Stimulated activated CD4-positive, alpha-beta T cell treated with anti-CD3 and anti-CD28 coated beads, Interleukin-4, amount 100 ng/mL, for 24 hours (primary cell): Measurements from ENCODE around the gene NLRP1.

Experiments
- DNase-seq: peaks from one replicate; pipeline ENCODE4 v3.0.0-alpha.2; 2020

The NLRP1 gene

GRCh38 chr17:5584383-5585286 is at the start of gene NLRP1:
Gene NLRP1 (minus strand): TSS chr17:5584509. CDS start chr17:5583957, 552 bp downstream.
- peak; percentile 94 for DNase-seq

- no peak for DNase-seq
Observed at GRCh38 chr17:5631958-5632590, 47.8 kb upstream of the NLRP1 start.

- no peak for DNase-seq
Observed at GRCh38 chr17:5630434-5630833, 46.1 kb upstream of the NLRP1 start.

GRCh38 chr17:5629128-5629527 is 44.8 kb upstream of the NLRP1 start:
- no peak for DNase-seq

- DNase-seq: no peak
Observed at GRCh38 chr17:5628262-5628661, 44.0 kb upstream of the NLRP1 start.

GRCh38 chr17:5624211-5624610 is 39.9 kb upstream of the NLRP1 start:
- no peak for DNase-seq

- DNase-seq: no peak
Observed at GRCh38 chr17:5621729-5622128, 37.4 kb upstream of the NLRP1 start.

- DNase-seq: no peak
Observed at GRCh38 chr17:5621026-5621425, 36.7 kb upstream of the NLRP1 start.

- peak; percentile 4 for DNase-seq
Observed at GRCh38 chr17:5619088-5619740, 34.9 kb upstream of the NLRP1 start.

GRCh38 chr17:5618476-5618875 is 34.2 kb upstream of the NLRP1 start:
- no peak for DNase-seq

GRCh38 chr17:5615476-5615875 is 31.2 kb upstream of the NLRP1 start:
- no peak for DNase-seq

GRCh38 chr17:5610956-5611355 is 26.6 kb upstream of the NLRP1 start:
- DNase-seq: no peak

- DNase-seq: no peak
Observed at GRCh38 chr17:5608399-5609112, 24.2 kb upstream of the NLRP1 start.

GRCh38 chr17:5607946-5608345 is 23.6 kb upstream of the NLRP1 start:
- no peak for DNase-seq

- DNase-seq: no peak
Observed at GRCh38 chr17:5605452-5605851, 21.1 kb upstream of the NLRP1 start.

GRCh38 chr17:5600041-5600440 is 15.7 kb upstream of the NLRP1 start:
- no peak for DNase-seq

- no peak for DNase-seq
Observed at GRCh38 chr17:5598457-5598856, 14.1 kb upstream of the NLRP1 start.

- no peak for DNase-seq
Observed at GRCh38 chr17:5596421-5596820, 12.1 kb upstream of the NLRP1 start.

- no peak for DNase-seq
Observed at GRCh38 chr17:5595831-5596230, 11.5 kb upstream of the NLRP1 start.

- DNase-seq: no peak
Observed at GRCh38 chr17:5592382-5592781, 8.1 kb upstream of the NLRP1 start.

GRCh38 chr17:5591966-5592365 is 7.7 kb upstream of the NLRP1 start:
- DNase-seq: no peak

GRCh38 chr17:5588584-5588983 is 4.3 kb upstream of the NLRP1 start:
- DNase-seq: no peak

- peak; percentile 62 for DNase-seq
Observed at GRCh38 chr17:5587438-5588032, 3.2 kb upstream of the NLRP1 start.
